WTC11 (cell line): Measurements from ENCODE around the gene CXXC1. TPM values are rescaled to one million over a fixed set of nuclear protein-coding genes. Genes with fewer than 3 reads are reported as not detected.

Experiments
- ATAC-seq: fragments of 200-7000 bp; cut with Tn5 transposase; 2 replicates; pipeline ENCODE4 v1.10.0; 2021; ENCODE audit warnings: mild to moderate bottlenecking, moderate library complexity
- CTCF ChIA-PET: fragments of 300-600 bp; sonication (Branson Sonifier 250); formaldehyde crosslinking; loops from one replicate; lab custom pipeline; 2021; ENCODE audit warnings: antibody characterized with exemption; lab: Charles Lee
- POLR2A ChIA-PET: fragments of 350-600 bp; sonication (Branson Sonifier 250); formaldehyde crosslinking; loops from one replicate; lab custom pipeline; 2021; ENCODE audit warnings: antibody characterized with exemption; lab: Charles Lee
- DNase-seq: peaks from one replicate; pipeline ENCODE4 v3.0.0; 2021; ENCODE audit warnings: low spot score
- H3K27ac Mint-ChIP-seq: 2 replicates; pipeline ENCODE4 v1.8.0; 2021; ENCODE audit warnings: mixed read lengths
- H3K27me3 Mint-ChIP-seq: 2 replicates; pipeline ENCODE4 v1.8.0; 2021; ENCODE audit warnings: low read depth, mild to moderate bottlenecking, moderate library complexity, mixed read lengths
- H3K36me3 Mint-ChIP-seq: 2 replicates; pipeline ENCODE4 v1.8.0; 2021; ENCODE audit warnings: mixed read lengths
- H3K4me1 Mint-ChIP-seq: 2 replicates; pipeline ENCODE4 v1.8.0; 2022; ENCODE audit warnings: mixed read lengths
- H3K4me3 Mint-ChIP-seq: 2 replicates; pipeline ENCODE4 v1.8.0; 2021; ENCODE audit warnings: mild to moderate bottlenecking, moderate library complexity, mixed read lengths
- H3K9me3 Mint-ChIP-seq: 2 replicates; pipeline ENCODE4 v1.8.0; 2021; ENCODE audit warnings: mixed read lengths
- AFF4 ChIP-seq: sonication (generic); formaldehyde crosslinking; IDR thresholded peaks from 2 replicates; pipeline ENCODE4 v1.8.1; 2023; ENCODE audit warnings: mild to moderate bottlenecking, missing genetic modification reagents, borderline replicate concordance
- ELF4 ChIP-seq: sonication (generic); formaldehyde crosslinking; IDR thresholded peaks from 2 replicates; pipeline ENCODE4 v1.8.1; 2022; ENCODE audit warnings: low read depth, mild to moderate bottlenecking, moderate library complexity, missing genetic modification reagents
- ESRRA ChIP-seq: sonication (generic); formaldehyde crosslinking; IDR thresholded peaks from 2 replicates; pipeline ENCODE4 v1.8.1; 2022; ENCODE audit warnings: mild to moderate bottlenecking, missing genetic modification reagents, borderline replicate concordance
- FOXJ3 ChIP-seq: sonication (generic); formaldehyde crosslinking; IDR thresholded peaks from 2 replicates; pipeline ENCODE4 v1.9.0; 2021; ENCODE audit warnings: missing genetic modification reagents, mild to moderate bottlenecking, borderline replicate concordance
- FOXK1 ChIP-seq: sonication (generic); formaldehyde crosslinking; IDR thresholded peaks from 2 replicates; pipeline ENCODE4 v1.8.0; 2022; ENCODE audit warnings: mild to moderate bottlenecking, moderate library complexity, missing genetic modification reagents
- GRHL2 ChIP-seq: fragments of 250-450 bp; sonication (Bioruptor Pico); IDR thresholded peaks from 2 replicates; pipeline ENCODE4 v1.8.0; 2022; ENCODE audit warnings: mild to moderate bottlenecking, moderate library complexity; ENCODE audit not compliant: insufficient replicate concordance, severe bottlenecking
- KAT7 ChIP-seq: sonication (generic); formaldehyde crosslinking; IDR thresholded peaks from 2 replicates; pipeline ENCODE4 v1.8.1; 2023; ENCODE audit warnings: missing genetic modification reagents, mild to moderate bottlenecking, borderline replicate concordance
- MXD4 ChIP-seq: fragments of 250-450 bp; sonication (Bioruptor Pico); IDR thresholded peaks from 2 replicates; pipeline ENCODE4 v1.8.0; 2021; ENCODE audit warnings: mild to moderate bottlenecking, moderate library complexity, borderline replicate concordance
- NFE2L1 ChIP-seq: sonication (generic); formaldehyde crosslinking; IDR thresholded peaks from 2 replicates; pipeline ENCODE4 v1.8.1; 2023; ENCODE audit warnings: missing genetic modification reagents
- NR2C2 ChIP-seq: sonication (generic); formaldehyde crosslinking; IDR thresholded peaks from 2 replicates; pipeline ENCODE4 v1.8.0; 2022; ENCODE audit warnings: mild to moderate bottlenecking, missing genetic modification reagents
- SMAD4 ChIP-seq: sonication (generic); formaldehyde crosslinking; IDR thresholded peaks from 2 replicates; pipeline ENCODE4 v1.8.0; 2022; ENCODE audit warnings: mild to moderate bottlenecking, missing genetic modification reagents
- SOX15 ChIP-seq: fragments of 250-450 bp; sonication (Bioruptor Pico); IDR thresholded peaks from 2 replicates; pipeline ENCODE4 v1.9.0; 2021; ENCODE audit warnings: mild to moderate bottlenecking
- SP1 ChIP-seq: sonication (generic); formaldehyde crosslinking; conservative IDR thresholded peaks from 2 replicates; pipeline ENCODE4 v1.8.1; 2022; ENCODE audit warnings: missing genetic modification reagents
- ZBTB21 ChIP-seq: sonication (generic); formaldehyde crosslinking; IDR thresholded peaks from 2 replicates; pipeline ENCODE4 v1.8.1; 2023; ENCODE audit warnings: mild to moderate bottlenecking, missing genetic modification reagents, borderline replicate concordance
- total RNA-seq: library from RNA; stranded (reverse); gene quantifications from 3 replicates; pipeline ENCODE4 v1.2.3, GENCODE V29; 2021
- TF ChIP-seq, protein P1 (sequence below): sonication (generic); formaldehyde crosslinking; IDR thresholded peaks from 2 replicates; pipeline ENCODE4 v1.8.1; 2022; ENCODE audit warnings: low read depth, mild to moderate bottlenecking, moderate library complexity, missing genetic modification reagents, borderline replicate concordance
- TF ChIP-seq, protein P2 (sequence below): sonication (generic); formaldehyde crosslinking; IDR thresholded peaks from 2 replicates; pipeline ENCODE4 v1.8.0; 2022; ENCODE audit warnings: mild to moderate bottlenecking, missing genetic modification reagents
- TF ChIP-seq, protein P3 (sequence below): sonication (generic); formaldehyde crosslinking; conservative IDR thresholded peaks from 2 replicates; pipeline ENCODE4 v1.8.1; 2022; ENCODE audit warnings: mild to moderate bottlenecking, missing genetic modification reagents

The CXXC1 gene
- total RNA-seq, 1 experiment from 2014 or later, result 94.5 TPM

- Mint-ChIP-seq H3K4me1 (peaks cover 13% of the 10 kb centered on the region), H3K36me3 (peaks cover 51% of the 10 kb centered on the region), H3K9me3 (no peaks in the 10 kb centered on the region), H3K4me3 (no peak overlapping the region), H3K27me3 (no peaks in the 10 kb centered on the region), H3K27ac (no peak overlapping the region)
- POLR2A ChIA-PET, result no interaction called here
- no peak for TF ChIP-seq SP1
- TF ChIP-seq AFF4 (CRISPR knock-in tag), result no peak
- TF ChIP-seq, protein P1, sequence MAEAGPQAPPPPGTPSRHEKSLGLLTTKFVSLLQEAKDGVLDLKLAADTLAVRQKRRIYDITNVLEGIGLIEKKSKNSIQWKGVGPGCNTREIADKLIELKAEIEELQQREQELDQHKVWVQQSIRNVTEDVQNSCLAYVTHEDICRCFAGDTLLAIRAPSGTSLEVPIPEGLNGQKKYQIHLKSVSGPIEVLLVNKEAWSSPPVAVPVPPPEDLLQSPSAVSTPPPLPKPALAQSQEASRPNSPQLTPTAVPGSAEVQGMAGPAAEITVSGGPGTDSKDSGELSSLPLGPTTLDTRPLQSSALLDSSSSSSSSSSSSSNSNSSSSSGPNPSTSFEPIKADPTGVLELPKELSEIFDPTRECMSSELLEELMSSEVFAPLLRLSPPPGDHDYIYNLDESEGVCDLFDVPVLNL (CRISPR knock-in tag), result no peak
- ATAC-seq (no peak), DNase-seq (no peak)
- CTCF ChIA-PET, result no interaction called here
Observed at GRCh38 chr18:50276452-50276851, 11.0 kb downstream of the CXXC1 start.

- no peaks in the 10 kb centered on the region for H3K9me3 Mint-ChIP-seq
- ChIA-PET POLR2A (no interaction called here), CTCF (no interaction called here)
- no peak for TF ChIP-seq ELF4 (CRISPR knock-in tag)
- ATAC-seq, result no peak
- no peak overlapping the region for H3K4me3 Mint-ChIP-seq
- H3K36me3 Mint-ChIP-seq, result peaks cover 51% of the 10 kb centered on the region
- H3K27me3 Mint-ChIP-seq, result no peaks in the 10 kb centered on the region
- peaks cover 7% of the 10 kb centered on the region for H3K4me1 Mint-ChIP-seq
- no peak overlapping the region for H3K27ac Mint-ChIP-seq
- no peak for DNase-seq
Observed at GRCh38 chr18:50275503-50276036, 11.9 kb downstream of the CXXC1 start.

- TF ChIP-seq, protein P2, sequence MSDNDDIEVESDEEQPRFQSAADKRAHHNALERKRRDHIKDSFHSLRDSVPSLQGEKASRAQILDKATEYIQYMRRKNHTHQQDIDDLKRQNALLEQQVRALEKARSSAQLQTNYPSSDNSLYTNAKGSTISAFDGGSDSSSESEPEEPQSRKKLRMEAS (CRISPR knock-in tag), result no peak
- TF ChIP-seq GRHL2 (CRISPR knock-in tag) (no peak), SOX15 (CRISPR knock-in tag) (no peak), FOXK1 (CRISPR knock-in tag) (no peak), KAT7 (no peak), ELF4 (CRISPR knock-in tag) (no peak)
- TF ChIP-seq, all 79 proteins: peak for 0
- no peak for ATAC-seq
- DNase-seq, result no peak
- ChIA-PET POLR2A (no interaction called here), CTCF (interaction anchor here (1.2 kb wide), 1 partner anchor 82 kb away, joined by 3 read pairs; no protein-coding TSS in a partner anchor)
- no peaks in the 10 kb centered on the region for H3K27me3 Mint-ChIP-seq
- H3K4me1 Mint-ChIP-seq, result peaks cover under 1% of the 10 kb centered on the region; the same call in 1 of the 2 replicates
- peaks cover 54% of the 10 kb centered on the region for H3K36me3 Mint-ChIP-seq
- no peak overlapping the region for H3K4me3 Mint-ChIP-seq
- H3K27ac Mint-ChIP-seq, result no peak overlapping the region
- no peaks in the 10 kb centered on the region for H3K9me3 Mint-ChIP-seq
Observed at GRCh38 chr18:50274941-50275340, 12.6 kb downstream of the CXXC1 start.

DNA sequence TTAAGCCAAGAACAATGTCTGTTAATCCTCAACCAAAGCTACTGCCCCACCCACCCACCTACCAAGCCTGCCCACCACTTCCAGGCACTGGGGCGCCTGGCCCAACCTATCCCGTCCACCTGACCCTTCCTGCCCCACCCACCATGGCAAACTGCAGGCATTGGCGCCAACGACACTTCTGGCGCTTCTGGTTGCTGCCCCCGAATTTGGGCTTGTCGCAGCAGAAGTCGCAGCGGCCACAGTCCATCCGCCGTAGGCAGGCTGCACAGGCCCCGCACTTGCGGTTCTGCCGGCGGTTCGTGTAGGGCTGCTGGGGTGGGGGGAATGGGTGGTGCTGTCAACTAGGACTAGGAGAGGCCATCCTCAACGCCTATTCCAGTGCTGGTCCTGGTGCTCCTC is 13.4 kb downstream of the CXXC1 start:
- no peaks in the 10 kb centered on the region for H3K9me3 Mint-ChIP-seq
- H3K27me3 Mint-ChIP-seq, result no peaks in the 10 kb centered on the region
- H3K4me1 Mint-ChIP-seq, result no peaks in the 10 kb centered on the region
- ATAC-seq (no peak), DNase-seq (no peak)
- ChIA-PET POLR2A (no interaction called here), CTCF (interaction anchor here (1.2 kb wide), 1 partner anchor 83 kb away, joined by 3 read pairs; no protein-coding TSS in a partner anchor)
- H3K27ac Mint-ChIP-seq, result no peak overlapping the region
- H3K4me3 Mint-ChIP-seq, result no peak overlapping the region
- H3K36me3 Mint-ChIP-seq, result peaks cover 60% of the 10 kb centered on the region
- no peak for TF ChIP-seq NFE2L1 (CRISPR knock-in tag)
- TF ChIP-seq, protein P3, sequence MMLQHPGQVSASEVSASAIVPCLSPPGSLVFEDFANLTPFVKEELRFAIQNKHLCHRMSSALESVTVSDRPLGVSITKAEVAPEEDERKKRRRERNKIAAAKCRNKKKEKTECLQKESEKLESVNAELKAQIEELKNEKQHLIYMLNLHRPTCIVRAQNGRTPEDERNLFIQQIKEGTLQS (CRISPR knock-in tag), result no peak
- no peak for TF ChIP-seq AFF4 (CRISPR knock-in tag)
- no peak for TF ChIP-seq ESRRA
- TF ChIP-seq KAT7, result no peak
- TF ChIP-seq ZBTB21 (CRISPR knock-in tag), result no peak
- no peak for TF ChIP-seq MXD4 (CRISPR knock-in tag)
- no peak for TF ChIP-seq SMAD4 (CRISPR knock-in tag)
- no peak for TF ChIP-seq ELF4 (CRISPR knock-in tag)
- no peak for TF ChIP-seq NR2C2 (CRISPR knock-in tag)
- TF ChIP-seq FOXJ3, result no peak
